ENCODE data around the gene TFPI. TPM values are rescaled to one million over a fixed set of nuclear protein-coding genes. Genes with fewer than 3 reads are reported as not detected.

TFPI gene
- total RNA-seq, 1 donor, result 43.1 TPM

- no peak for DNase-seq (ENCODE audit: low read depth in 2 of 3, low spot score in 2 of 3)
Observed at GRCh38 chr2:187506416-187506815, 47.8 kb downstream of the TFPI start.

DNA sequence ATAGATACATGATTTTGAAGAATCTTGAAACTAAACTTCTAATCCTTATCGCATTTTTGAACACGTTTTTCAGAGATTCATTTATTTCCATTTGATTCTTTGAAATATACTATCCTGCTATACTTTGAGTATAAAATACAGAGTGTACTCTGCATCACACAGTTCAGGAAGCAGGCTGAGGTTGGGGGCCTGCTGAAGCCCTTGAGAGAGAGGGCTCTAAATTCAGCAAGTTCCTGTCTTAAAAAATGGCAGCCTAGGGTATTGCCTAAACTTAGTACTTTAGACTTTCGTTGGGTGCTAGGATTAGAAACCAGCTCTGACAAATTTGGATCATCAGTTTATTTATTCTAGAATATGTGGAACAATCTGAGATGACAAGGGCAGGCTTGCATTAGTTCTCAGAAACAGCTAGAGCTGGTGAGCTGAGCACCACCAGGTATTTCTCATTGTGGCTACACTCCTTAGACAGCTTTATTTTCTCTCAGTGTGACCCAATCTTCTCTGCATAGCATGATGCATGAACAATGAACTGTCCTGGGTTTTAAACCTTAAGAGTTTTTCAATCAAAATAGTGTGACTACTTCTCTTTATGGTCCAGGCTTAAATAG lies 49.1 kb downstream of the TFPI start:
- DNase-seq (ENCODE audit: low read depth in 2 of 3, low spot score in 2 of 3), result peak in 1 of 3 donors; percentile 35

DNA sequence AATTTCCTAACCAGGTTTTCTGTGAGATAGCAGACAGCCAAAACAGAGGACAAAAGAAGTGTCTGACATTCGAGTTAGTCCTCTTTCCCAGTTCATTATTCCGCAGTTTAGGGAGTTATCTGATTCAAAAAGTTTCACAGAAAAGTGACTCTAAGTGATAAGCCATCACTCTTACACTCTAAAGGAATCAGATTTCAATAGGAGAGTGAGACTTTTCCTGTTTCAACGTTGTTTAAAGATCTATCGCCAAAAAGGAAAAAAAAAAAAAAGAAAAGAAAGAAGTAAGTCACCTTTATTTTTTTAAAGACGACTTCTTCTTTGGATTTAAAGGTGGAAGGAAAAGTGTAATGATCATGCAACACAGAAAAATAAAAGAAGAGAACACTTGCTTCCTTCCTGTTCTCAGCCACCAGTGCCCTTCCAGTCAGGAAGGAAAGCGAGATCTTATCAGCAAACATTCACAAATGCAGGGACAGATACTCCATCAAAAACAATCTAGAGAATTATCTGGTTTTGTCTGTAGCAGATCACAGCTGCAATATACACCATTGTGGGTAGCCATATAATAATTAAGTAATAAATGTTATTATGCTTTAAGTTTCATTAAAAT lies 49.8 kb downstream of the TFPI start:
- DNase-seq (ENCODE audit: low read depth in 2 of 3, low spot score in 2 of 3), result peak in 1 of 3 donors; percentile 25

DNA sequence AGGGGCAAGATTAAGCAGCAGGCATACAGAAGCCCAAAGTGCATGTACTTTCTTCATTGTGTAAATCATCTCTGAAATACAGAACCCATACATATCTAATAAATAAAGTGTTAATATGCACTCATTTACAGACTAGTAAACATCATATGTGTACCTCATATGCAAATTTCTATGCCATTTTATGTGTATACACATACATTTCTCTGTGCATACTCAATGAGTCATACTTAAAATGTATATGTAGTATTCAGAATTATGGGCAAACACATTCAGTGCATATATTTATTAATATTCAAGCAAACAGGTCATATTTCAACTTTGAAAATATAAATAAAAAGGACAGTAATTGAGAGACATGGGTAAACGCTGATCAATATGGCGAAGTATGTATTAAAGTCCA lies 50.5 kb downstream of the TFPI start:
- DNase-seq (ENCODE audit: low read depth in 2 of 3, low spot score in 2 of 3), result no peak

- no peak for DNase-seq (ENCODE audit: low read depth in 2 of 3, low spot score in 2 of 3)
Observed at GRCh38 chr2:187502467-187502866, 51.8 kb downstream of the TFPI start.

- peak in 1 of 3 donors; percentile 29 for DNase-seq (ENCODE audit: low read depth in 2 of 3, low spot score in 2 of 3)
Observed at GRCh38 chr2:187500585-187501359, 53.5 kb downstream of the TFPI start.

DNA sequence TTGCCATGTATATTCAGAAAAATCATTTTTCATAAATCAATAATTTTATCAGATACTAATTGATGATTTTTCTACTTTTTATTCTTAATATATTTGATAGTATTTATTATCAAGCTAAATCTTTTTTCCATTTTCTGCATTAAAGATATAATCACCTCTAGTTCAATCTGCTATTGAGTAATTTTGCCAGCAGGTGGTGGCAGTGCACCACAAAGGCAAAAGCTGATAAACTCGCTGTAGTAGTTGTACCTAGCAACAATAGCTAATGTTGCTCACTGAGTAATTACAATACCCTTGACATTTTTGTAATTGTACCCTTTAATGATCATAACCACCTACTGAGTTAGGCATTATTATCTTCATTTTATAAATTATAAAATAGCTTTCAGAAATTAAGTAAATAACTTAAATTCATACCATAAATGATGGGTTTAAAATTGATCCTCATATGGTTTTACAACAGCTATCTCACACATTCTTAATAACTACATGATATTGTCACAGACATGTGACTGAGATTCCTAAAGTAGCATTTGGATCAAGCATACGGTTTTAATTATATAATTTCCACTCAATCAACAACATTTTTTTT lies 54.2 kb downstream of the TFPI start:
- peak in 2 of 3 donors; percentile 55 to 83 for DNase-seq (ENCODE audit: low read depth in 2 of 3, low spot score in 2 of 3)

DNA sequence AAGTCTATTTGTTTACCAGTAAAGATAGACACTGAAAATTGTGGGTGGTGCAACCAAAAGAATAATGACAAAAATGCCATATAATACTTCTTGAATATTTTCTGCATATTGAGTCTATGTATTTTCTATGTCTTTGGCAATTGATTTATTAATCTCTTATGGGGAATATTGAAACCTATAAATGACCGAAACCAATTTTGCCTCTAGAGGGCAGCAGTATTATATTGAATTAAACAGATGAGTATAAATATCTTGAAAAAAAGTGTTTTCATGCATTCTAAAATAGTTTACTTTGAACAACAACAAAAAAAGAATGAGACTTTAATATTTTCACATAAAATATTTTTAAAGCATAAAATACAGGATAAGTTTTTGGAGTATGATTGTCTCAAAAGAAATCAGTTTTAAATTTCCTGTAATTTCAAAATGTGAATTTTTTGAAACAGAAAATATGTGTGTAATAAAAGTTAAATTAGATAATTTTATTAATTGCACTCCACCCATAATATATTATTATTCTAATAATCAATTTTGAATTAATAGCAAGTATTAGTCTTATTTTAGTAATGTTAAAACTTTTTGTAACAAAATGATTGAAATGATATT lies 56.3 kb downstream of the TFPI start:
- peak in 1 of 3 donors; percentile 32 for DNase-seq (ENCODE audit: low read depth in 2 of 3, low spot score in 2 of 3)

GRCh38 chr2:187497140-187497539 lies 57.1 kb downstream of the TFPI start:
- DNase-seq (ENCODE audit: low read depth in 2 of 3, low spot score in 2 of 3), result no peak

DNA sequence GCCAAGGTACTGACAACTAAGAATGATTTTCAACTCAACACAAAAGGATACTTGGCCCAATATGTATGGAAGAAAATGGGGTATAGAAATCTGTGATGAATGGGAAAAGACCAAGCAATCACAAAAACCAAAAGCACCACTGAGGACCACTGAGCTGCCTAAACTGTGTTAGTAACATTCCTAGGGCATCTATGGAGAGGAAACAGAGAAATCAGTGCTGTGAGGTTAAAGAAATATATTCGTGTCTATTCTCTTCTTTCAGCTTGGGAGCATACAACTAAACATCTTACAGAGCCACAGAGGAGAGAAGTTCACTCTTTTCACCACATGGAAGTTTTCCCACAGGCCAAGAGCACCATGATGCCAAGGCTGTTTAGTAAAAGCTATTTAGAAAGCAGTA lies 58.9 kb downstream of the TFPI start:
- DNase-seq (ENCODE audit: low read depth in 2 of 3, low spot score in 2 of 3), result no peak

DNA sequence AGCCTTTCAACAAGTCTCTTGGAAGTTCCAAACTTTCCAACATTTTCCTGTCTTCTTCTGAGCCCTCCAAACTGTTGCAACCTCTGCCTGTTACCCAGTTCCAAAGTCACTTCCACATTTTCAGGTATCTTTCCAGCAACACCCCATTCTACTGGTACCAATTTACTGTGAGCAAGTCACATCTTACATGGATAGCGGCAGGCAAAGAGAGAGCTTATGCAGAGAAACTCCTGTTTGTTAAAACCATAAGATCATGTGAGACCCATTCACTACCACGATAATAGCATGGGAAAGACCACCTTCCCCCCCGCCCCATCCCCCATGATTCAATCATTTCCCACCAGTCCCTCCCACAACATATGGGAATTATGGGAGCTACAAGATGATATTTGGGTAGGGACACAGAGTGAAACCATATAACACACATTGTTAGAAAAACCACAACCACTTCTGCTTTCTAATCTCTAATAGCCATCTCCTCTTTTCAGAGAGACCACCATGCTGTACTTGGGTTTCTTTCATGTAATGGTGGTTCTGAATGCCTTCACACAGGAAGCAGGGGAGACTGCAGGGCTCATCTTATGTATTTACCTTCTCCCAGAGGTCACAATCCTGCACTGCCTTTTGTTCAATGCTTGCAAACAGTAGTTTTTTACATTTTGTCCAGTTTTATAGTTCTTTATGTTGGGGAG lies 60.2 kb downstream of the TFPI start:
- peak in 1 of 3 donors; percentile 49 for DNase-seq (ENCODE audit: low read depth in 2 of 3, low spot score in 2 of 3)

DNA sequence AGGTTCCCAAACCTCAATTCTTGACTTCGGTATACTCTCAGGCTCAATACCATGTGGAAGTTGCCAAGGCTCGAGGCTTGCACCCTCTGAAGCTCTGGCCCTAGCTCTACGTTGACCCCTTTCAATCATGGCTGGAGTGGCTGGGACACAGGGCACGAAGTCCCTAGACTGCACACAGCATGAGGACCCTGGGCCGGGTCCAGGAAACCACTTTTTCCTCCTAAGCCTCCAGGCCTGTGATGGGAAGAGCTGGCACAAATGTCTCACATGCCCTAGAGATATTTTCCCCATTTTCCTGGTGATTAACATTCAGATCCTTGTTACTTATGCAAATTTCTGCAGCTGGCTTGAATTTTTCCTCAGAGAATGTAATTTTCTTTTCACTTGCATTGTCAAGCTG lies 61.1 kb downstream of the TFPI start:
- DNase-seq (ENCODE audit: low read depth in 2 of 3, low spot score in 2 of 3), result no peak

DNA sequence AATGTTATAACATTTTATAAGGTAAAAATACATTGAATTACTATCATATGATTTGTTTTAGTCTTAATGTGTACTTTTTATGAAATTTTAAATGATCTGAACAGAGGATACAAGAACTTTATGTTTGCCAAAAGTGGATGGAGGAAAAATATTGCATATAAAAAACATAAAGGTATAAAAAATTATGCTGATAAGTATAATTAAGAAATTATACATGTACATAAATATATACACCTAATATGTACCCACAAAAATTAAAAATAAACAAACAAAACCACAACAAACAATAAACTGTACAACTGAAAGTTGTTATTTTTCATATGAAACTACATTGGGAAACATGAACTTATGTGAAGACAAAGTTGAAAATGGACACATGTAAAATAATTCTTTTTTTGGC lies 68.0 kb downstream of the TFPI start:
- no peak for DNase-seq (ENCODE audit: low read depth in 2 of 3, low spot score in 2 of 3)

- DNase-seq (ENCODE audit: low read depth in 2 of 3, low spot score in 2 of 3), result no peak
Observed at GRCh38 chr2:187485523-187485922, 68.7 kb downstream of the TFPI start.

DNA sequence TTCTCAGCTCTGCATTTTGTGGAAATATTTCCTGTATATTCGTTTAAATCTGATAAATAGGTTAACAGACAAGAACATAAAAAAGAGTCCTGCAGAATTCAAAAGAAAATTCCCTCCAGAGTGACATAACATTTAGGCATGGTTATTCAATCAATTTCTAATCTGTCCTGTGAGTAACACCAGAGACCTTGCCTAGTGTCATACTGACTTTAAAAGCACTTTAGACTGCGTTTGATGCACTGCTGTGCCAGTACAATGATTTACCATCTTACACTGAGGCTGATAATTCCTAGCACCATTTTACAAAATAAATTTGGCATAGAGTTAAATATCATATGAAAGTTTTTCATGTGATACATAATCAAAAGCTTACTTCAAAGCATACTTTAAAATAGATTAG lies 70.7 kb downstream of the TFPI start:
- no peak for DNase-seq (ENCODE audit: low read depth in 2 of 3, low spot score in 2 of 3)

GRCh38 chr2:187482796-187483195 lies 71.4 kb downstream of the TFPI start:
- no peak for DNase-seq (ENCODE audit: low read depth in 2 of 3, low spot score in 2 of 3)

- DNase-seq (ENCODE audit: low read depth in 2 of 3, low spot score in 2 of 3), result no peak
Observed at GRCh38 chr2:187481543-187481942, 72.7 kb downstream of the TFPI start.

DNA sequence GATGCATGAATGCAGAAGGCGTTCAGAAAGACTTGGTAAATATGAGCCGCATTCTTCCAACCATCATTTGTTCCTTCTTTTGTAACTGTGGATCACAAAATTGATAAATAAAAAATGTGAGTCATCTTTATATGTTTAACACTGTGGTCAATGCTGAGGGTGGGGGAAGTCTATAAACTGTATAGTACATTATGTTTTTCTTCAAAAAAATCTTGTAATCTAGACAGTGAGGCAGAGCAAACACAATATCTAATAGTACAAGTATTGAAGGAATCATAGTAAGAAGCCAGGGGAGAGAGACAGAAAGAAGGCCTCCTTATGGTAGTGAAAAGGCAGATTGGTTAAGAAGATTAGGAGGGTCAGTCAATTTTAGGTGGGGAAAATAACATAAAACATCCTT lies 75.5 kb downstream of the TFPI start:
- no peak for DNase-seq (ENCODE audit: low read depth in 2 of 3, low spot score in 2 of 3)

DNA sequence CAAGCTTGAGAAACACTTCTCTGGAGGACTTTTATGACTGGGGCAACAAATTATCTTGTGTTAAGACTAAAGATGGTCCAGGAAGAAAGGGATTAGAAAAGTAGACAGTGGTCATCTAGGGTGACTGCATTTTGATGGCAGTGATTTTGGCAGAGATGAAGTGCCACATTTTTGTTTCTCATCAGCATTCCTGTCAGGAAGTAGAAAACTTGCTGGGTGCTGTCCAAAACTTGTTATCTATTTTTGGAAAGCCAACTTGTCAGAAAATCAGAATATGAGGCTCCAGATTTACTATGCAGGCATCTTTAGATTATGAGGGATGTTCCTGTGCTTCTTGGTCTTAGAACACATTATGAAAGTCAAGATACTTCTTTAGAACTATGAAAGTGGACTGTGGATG lies 77.2 kb downstream of the TFPI start:
- DNase-seq (ENCODE audit: low read depth in 2 of 3, low spot score in 2 of 3), result no peak

DNA sequence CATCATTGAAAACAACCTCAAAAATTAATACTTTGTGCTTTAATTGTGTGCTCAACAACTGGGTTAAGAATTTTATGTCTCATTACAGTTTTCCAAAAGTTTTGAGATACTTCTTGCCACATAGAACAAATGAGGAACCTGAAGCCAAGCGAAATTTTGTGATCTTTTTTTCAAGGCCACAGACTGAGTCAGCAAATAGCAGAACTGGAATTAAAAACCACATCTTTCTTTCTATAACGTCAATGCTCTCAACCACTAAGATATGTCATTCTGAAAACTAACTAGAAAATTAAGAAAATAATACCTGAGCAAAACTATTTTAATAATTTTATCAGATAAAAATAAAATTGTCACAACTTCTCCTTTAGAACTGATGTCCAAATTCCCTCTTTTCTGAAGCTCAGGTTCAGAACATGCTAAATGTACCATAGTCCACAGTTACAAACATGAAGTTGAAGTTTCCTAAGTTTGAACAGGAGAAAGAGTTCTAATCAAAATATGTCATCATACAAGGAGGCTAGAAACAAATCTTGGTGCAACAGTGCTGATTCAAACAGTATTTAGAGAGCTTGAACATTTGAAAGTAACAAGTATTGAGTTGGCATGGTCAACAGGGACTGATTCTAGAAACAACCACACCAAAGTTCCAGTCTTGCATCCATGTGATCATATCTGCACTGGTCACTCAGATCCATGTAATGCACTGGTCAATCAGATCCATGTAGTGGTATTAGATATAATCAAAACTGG lies 78.6 kb downstream of the TFPI start:
- peak in 2 of 3 donors; percentile 53 to 84 for DNase-seq (ENCODE audit: low read depth in 2 of 3, low spot score in 2 of 3)

Data from hematopoietic multipotent progenitor cell (in vitro differentiated cells).